Body of pancreas (tissue), 4 donors: ENCODE data around the gene ESPL1.

ENCODE experiments used
- CTCF ChIP-seq, 7 experiments: fragments of 450-650 bp in 4 of 7; fragments of 200-600 bp in 3 of 7; sonication (generic) in 3 of 7; IDR thresholded peaks; one replicate each; pipeline ENCODE4 v1.5.1; 2016 to 2019; ENCODE audit warnings: antibody characterized with exemption in 7 of 7
- POLR2A ChIP-seq, 3 donors: fragments of 450-650 bp; IDR thresholded peaks; one replicate each; pipeline ENCODE4 v1.6.1; 2016; ENCODE audit warnings: antibody characterized with exemption in 3 of 3, mild to moderate bottlenecking in 2 of 3

- no peak for TF ChIP-seq CTCF (IDR thresholded peaks at IDR 0.05)
- no peak for TF ChIP-seq POLR2A (IDR thresholded peaks at IDR 0.05)
Observed at GRCh38 chr12:53252349-53252916, 15.7 kb upstream of the ESPL1 start.
